Panc1 (cell line): ENCODE measurements around the gene HLA-DMB. TPM values are rescaled to one million over a fixed set of nuclear protein-coding genes. Genes with fewer than 3 reads are reported as not detected.

Source experiments
- ATAC-seq: fragments of 200-7000 bp; cut with Tn5 transposase; 2 replicates; pipeline ENCODE4 v1.9.1; 2020; ENCODE audit warnings: mild to moderate bottlenecking, moderate library complexity
- BruUV-seq: library from RNA; stranded (reverse); fragments of 400-500 nt; replicated peaks from 2 replicates; lab custom pipeline; 2021; lab: Mats Ljungman, UMichigan
- CTCF ChIA-PET: fragments of 300-600 bp; sonication (Branson Sonifier 250); formaldehyde crosslinking; loops from one replicate; lab custom pipeline; 2022; ENCODE audit warnings: antibody characterized with exemption; lab: Charles Lee
- POLR2A ChIA-PET: fragments of 300-600 bp; sonication (Branson Sonifier 250); formaldehyde crosslinking; loops from one replicate; lab custom pipeline; 2022; ENCODE audit warnings: antibody characterized with exemption; lab: Charles Lee
- DNase-seq: peaks from one replicate; pipeline ENCODE4 v3.0.0-alpha.2; 2010; ENCODE audit warnings: low read depth, low spot score
- H3K27ac ChIP-seq: 2 replicates; pipeline ENCODE4 v1.5.1; 2011; ENCODE audit warnings: mild to moderate bottlenecking, low read length, inconsistent platforms
- H3K27me3 ChIP-seq: fragments of 200-500 bp; sonication (Bioruptor generic); 2 replicates; pipeline ENCODE4 v1.6.0; 2014; ENCODE audit warnings: low read length, inconsistent platforms; ENCODE audit not compliant: control insufficient read depth, insufficient read depth
- H3K36me3 ChIP-seq: fragments of 200-500 bp; sonication (Bioruptor generic); 2 replicates; pipeline ENCODE4 v1.5.1; 2014; ENCODE audit warnings: inconsistent platforms, mild to moderate bottlenecking, low read length, moderate library complexity; ENCODE audit not compliant: control insufficient read depth, insufficient read depth
- H3K4me1 ChIP-seq: 2 replicates; pipeline ENCODE4 v1.5.1; 2011; ENCODE audit warnings: inconsistent platforms, mild to moderate bottlenecking, low read length, moderate library complexity; ENCODE audit not compliant: control insufficient read depth, insufficient read depth
- H3K4me3 ChIP-seq, 2 experiments: 2 replicates each; pipeline ENCODE4 v1.5.1; 2011 to 2012; ENCODE audit warnings: low read depth in 2 of 2, low read length in 2 of 2, mild to moderate bottlenecking in 2 of 2, inconsistent platforms in 1 of 2, moderate library complexity in 1 of 2
- H3K9me3 ChIP-seq: fragments of 200-500 bp; sonication (Bioruptor generic); 2 replicates; pipeline ENCODE4 v1.5.1; 2014; ENCODE audit warnings: low read depth, mild to moderate bottlenecking, inconsistent platforms, low read length, moderate library complexity; ENCODE audit not compliant: control insufficient read depth, insufficient read depth
- CTCF ChIP-seq: fragments of 450-650 bp; IDR thresholded peaks from 2 replicates; pipeline ENCODE4 v1.5.1; 2017; ENCODE audit warnings: mild to moderate bottlenecking
- POLR2AphosphoS5 ChIP-seq: IDR thresholded peaks from 2 replicates; pipeline ENCODE4 v1.6.1; 2012; ENCODE audit warnings: mild to moderate bottlenecking, low read depth, low read length, moderate library complexity
- REST ChIP-seq, 2 experiments: IDR thresholded peaks; 2 replicates each; pipeline ENCODE4 v1.6.1; 2011 to 2012; ENCODE audit warnings: low read depth in 2 of 2, control low read depth in 1 of 2, low read length in 1 of 2, mild to moderate bottlenecking in 1 of 2, moderate library complexity in 1 of 2; ENCODE audit not compliant: insufficient read depth in 1 of 2
- SIN3A ChIP-seq: IDR thresholded peaks from 2 replicates; pipeline ENCODE4 v1.6.1; 2012; ENCODE audit warnings: low read depth, mild to moderate bottlenecking, low read length, moderate library complexity, borderline replicate concordance; ENCODE audit not compliant: insufficient read depth
- TCF7L2 ChIP-seq: IDR thresholded peaks from 2 replicates; pipeline ENCODE4 v1.6.1; 2011; ENCODE audit warnings: mild to moderate bottlenecking, low read depth, low read length, inconsistent platforms
- in situ Hi-C: cut with HindIII; loops from 2 replicates; pipeline ENCODE4 v1.10.0; 2016; ENCODE audit warnings: low sequenced_read_pairs, low pct_unique_long_range_greater_than_20kb
- intact Hi-C: fragments of 100-400 bp; cut with micrococcal nuclease; formaldehyde crosslinking; loops from one replicate; pipeline ENCODE4 v1.10.0; 2022; ENCODE audit not compliant: unreplicated experiment
- total RNA-seq: library from RNA; stranded (reverse); gene quantifications from one replicate; pipeline ENCODE4 v1.2.1, GENCODE V29; 2021; ENCODE audit not compliant: unreplicated experiment

The HLA-DMB gene
- total RNA-seq, 1 experiment from 2014 or later: 0.44 TPM

- ATAC-seq (peak; percentile 18), DNase-seq (no peak)
- ChIA-PET CTCF (interaction anchor here (0.7 to 2.8 kb wide), 3 partner anchors 49 to 89 kb away, joined by 3 to 20 read pairs (median 3); no protein-coding TSS in a partner anchor), POLR2A (interaction anchor here (0.7 kb wide), 1 partner anchor 12 kb away, joined by 4 read pairs; no protein-coding TSS in a partner anchor)
- Histone ChIP-seq H3K4me1 (peaks cover 46% of the 10 kb centered on the region), H3K36me3 (peaks cover 33% of the 10 kb centered on the region), H3K27ac (no peak overlapping the region), H3K27me3 (no peaks in the 10 kb centered on the region), H3K4me3 (no peak overlapping the region), H3K9me3 (no peaks in the 10 kb centered on the region)
- TF ChIP-seq POLR2AphosphoS5: peak; percentile 6
- no peak for TF ChIP-seq TCF7L2
- no TSS peak for BruUV-seq
- in situ Hi-C loops: no loop called here
- intact Hi-C loops: loop anchor here (5.0 kb wide), 1 partner anchor 96 kb away; no protein-coding TSS in a partner anchor
These were observed 42.1 kb upstream of the HLA-DMB start for GRCh38 chr6:32982702-32983492.

GRCh38 chr6:32982084-32982701, 41.4 kb upstream of the HLA-DMB start:
- ATAC-seq (no peak), DNase-seq (no peak)
- POLR2A ChIA-PET: interaction anchor here (3.2 kb wide), 1 partner anchor 11 kb away, joined by 26 read pairs; no protein-coding TSS in a partner anchor
- H3K36me3 ChIP-seq: peaks cover 40% of the 10 kb centered on the region
- CTCF ChIA-PET: interaction anchor here (1.1 kb wide), 1 partner anchor 49 kb away, joined by 3 read pairs; no protein-coding TSS in a partner anchor
- H3K9me3 ChIP-seq: no peaks in the 10 kb centered on the region
- in situ Hi-C loops (no loop called here), intact Hi-C loops (loop anchor here (5.0 kb wide), 1 partner anchor 95 kb away; no protein-coding TSS in a partner anchor)
- no peak overlapping the region for H3K27ac ChIP-seq
- no peak overlapping the region for H3K4me3 ChIP-seq
- TF ChIP-seq POLR2AphosphoS5 (peak; percentile 84), SIN3A (no peak)
- no peaks in the 10 kb centered on the region for H3K27me3 ChIP-seq
- BruUV-seq: no TSS peak
- H3K4me1 ChIP-seq: peaks cover 53% of the 10 kb centered on the region

- POLR2A ChIA-PET: interaction anchor here (3.2 kb wide), 1 partner anchor 9 kb away, joined by 26 read pairs; no protein-coding TSS in a partner anchor
- in situ Hi-C loops (no loop called here), intact Hi-C loops (loop anchor here (5.0 kb wide), 1 partner anchor 93 kb away; no protein-coding TSS in a partner anchor)
- no peaks in the 10 kb centered on the region for H3K27me3 ChIP-seq
- ATAC-seq (no peak), DNase-seq (no peak)
- peaks cover 69% of the 10 kb centered on the region for H3K4me1 ChIP-seq
- CTCF ChIA-PET: interaction anchor here (0.6 to 0.7 kb wide), 3 partner anchors 21 to 405 kb away, joined by 3 read pairs; no protein-coding TSS in a partner anchor
- no peak overlapping the region for H3K27ac ChIP-seq
- peaks cover 56% of the 10 kb centered on the region for H3K36me3 ChIP-seq
- H3K4me3 ChIP-seq: no peak overlapping the region
- no peaks in the 10 kb centered on the region for H3K9me3 ChIP-seq
- TF ChIP-seq TCF7L2: no peak
- TF ChIP-seq POLR2AphosphoS5: no peak; the same call in none of the 2 replicates
- TF ChIP-seq REST (IDR thresholded peaks at IDR 0.05; ENCODE audit: insufficient read depth in 1 of 2, low read depth in 2 of 2, low read length in 1 of 2): no peak
- no peak for TF ChIP-seq CTCF
- no peak for TF ChIP-seq SIN3A
- BruUV-seq: no TSS peak
These were observed 39.7 kb upstream of the HLA-DMB start for GRCh38 chr6:32980488-32981038.
